Measurements from ENCODE around the gene CNDP1.
"Not testable (repeated sequence)": the region's sequence is repeated elsewhere in the genome, so short reads cannot be mapped to it uniquely, and the experiment has no call there.

CNDP1 gene

DNA sequence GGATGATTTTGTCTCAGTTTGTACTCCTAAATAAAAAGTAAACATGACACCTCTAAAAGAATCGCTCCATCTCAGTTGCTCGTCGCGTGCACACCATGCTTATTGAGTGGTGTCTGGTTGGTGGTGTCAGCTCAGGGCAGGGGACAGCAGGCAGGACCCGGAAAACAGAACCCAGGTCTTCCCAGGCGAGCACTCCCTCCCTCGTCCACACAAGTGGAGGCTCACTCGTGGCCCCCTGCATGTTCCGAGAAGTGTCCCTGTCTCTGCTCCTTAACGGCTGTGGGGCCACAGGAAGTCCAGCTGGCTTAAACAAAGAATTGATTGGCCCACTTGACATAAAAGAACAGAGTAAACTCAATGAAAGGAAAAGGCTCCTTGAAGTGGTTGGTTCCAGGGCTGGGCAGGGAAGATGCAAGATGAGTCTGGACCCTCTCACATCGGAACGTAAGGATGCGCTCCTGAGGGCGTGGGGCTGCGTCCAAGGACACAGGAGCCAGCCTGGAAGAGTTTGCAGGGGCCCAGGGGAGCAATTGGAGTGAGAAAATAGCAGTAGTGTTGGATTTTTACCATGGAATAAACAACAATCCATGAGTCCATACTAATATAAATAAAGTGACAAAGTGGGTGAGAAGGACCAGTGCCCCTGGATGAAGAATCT, 13.1 kb upstream of the CNDP1 start:
- no peak for DNase-seq (ENCODE audit: low spot score)

DNA sequence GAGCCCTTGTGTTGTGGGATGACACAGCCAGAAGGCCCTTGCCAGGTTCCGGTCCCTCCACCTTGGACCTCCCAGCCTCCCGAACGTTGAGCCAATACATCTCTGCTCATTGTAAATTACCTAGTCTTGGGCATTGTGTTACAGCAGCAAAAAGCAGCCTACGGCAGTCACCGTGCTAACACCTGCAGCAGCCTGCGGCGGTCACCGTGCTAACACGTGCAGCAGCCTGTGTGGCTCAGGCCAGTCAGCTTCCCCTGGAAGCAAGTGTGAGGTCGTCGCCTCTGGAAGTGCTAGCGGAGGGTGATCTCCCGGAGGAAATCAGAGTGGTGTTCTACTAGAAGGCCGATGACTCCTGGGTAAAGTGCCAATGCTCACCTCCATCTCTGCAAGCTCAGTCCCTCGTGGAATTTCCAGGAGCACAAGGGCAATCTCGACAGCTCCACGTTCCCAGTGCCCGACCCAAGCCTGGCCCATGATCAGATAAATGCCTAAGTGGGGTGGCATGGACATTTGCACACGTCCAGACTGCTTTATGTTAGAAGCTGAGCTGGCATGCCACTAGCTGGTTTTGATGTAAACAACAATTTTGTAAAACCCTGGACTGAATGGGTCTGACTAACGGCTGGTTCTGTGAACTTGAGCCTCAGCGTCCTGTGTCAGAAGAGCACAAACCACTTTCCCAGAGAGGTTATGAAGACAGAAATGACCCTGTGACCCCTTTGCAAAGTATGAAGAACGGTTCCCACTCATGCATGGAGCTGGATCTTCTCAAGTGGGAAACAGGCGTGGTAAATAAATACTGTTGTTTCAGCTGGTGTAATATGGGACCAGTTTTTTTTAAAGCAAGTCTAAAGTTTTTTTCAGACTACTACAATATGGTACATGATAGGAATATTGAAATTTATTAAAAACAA, 11.4 kb upstream of the CNDP1 start:
- no peak for DNase-seq (ENCODE audit: low spot score)

DNA sequence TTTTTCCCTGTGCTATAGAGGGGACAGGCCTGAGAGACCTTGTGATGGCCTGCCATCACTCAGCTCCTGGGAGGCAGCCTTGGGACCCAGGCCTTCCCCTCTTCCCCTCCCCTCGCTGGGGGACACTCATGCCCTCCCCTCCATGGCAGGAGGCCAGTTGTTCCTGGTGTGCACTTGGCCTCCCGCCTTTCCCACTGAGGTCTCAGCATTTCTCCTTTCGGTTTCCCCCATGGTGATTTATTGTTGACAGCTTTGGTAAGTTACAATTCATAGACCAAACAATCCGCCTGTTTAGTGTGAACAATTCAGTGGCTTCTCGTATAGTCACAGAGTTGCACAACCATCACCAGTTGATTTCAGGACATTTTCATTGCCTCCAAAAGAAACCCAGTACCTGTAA, 10.2 kb upstream of the CNDP1 start:
- DNase-seq (ENCODE audit: low spot score): no peak

DNA sequence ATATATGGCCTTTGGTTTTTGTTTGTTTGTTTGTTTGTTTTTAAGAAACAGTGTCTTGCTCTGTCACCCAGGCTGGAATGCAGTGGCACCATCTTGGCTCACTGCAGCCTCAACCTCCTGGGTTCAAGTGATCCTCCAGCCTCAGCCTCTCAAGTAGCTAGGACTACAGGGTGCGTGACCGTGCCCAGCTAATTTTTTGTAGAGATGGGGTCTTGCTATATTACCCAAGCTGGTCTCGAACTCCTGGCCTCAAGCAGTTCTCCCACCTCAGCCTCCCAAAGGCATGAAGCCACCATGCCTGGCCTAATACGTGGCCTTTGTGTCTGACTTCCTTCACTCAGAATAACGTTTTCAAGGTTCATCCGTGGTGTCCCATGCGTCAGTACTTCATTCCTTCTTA, 9.4 kb upstream of the CNDP1 start:
- DNase-seq (ENCODE audit: low spot score): not testable (repeated sequence)

DNA sequence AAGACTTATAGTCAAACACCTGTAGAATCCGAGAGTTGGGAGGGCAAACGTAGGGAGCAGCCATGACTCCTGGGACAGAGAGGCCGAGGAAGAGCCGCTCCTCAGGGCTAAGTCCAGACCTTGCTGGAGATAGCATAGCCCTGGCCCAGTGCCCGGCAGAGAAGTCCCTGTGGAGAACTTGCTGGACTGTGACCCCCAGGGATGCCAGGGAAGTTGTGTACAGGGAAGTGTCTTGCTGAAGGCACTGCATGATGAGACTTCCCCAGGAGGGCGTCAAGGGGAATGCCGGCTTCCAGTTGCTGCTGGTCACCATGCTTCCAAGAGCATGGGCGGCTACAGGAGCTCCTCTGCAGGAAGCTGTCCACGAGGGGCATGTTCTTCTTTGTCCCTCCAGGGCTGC, 8.6 kb upstream of the CNDP1 start:
- no peak for DNase-seq (ENCODE audit: low spot score)

DNA sequence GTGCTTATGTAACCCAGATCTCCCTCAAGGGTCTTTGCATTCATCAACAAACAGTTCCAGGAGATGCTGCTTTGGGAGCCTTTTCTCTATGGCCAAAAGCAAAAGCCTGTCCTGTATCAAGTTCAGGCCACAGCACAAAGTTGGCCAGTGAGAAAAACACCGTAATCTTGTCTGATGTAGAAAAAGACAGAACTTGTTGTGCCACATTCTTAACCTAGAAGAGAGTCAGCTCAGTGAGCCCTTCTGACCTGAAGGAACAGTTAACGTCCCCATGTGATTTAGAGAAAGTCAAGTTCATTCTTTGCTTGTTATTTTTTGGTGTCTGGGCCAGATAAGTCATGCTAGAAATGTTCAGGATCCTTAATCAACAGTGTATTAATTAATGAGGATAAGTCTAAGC, 7.8 kb upstream of the CNDP1 start:
- no peak for DNase-seq (ENCODE audit: low spot score)

DNA sequence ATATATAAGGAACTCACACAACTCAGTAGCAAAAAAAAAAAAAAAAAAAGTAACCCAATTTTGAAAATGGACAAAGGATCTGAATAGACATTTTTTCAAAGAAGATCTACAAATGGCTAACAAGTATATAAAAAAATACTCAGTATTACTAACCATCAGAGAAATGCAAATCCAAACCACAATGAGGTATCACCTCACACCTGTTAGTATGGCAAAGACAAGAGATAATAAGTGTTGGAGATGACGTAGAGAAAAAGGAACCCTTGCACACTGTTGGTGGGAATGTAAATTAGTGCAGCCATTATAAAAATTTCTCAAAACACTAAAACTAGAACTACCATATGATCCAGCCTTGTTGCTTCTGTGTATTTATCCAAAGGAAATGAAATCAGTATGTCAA, 5.8 kb upstream of the CNDP1 start:
- DNase-seq (ENCODE audit: low spot score): no peak

DNA sequence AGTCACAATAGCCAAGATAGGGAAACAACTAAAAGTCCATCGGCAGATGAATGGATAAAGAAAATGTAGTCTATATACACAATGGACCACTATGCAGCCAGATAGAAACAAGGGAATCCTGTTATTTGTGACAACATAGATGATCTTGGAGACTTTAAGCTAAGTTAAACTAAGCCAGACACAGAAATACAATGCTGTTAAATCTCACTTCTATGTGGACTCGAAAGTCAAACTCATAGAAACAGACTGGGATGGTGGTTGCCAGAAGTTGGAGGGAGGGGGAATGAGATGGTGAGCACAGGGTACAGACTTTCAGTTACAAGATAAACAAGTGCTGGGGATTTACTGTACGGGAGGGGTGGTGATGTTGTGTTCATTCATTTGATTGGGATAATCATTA, 5.4 kb upstream of the CNDP1 start:
- no peak for DNase-seq (ENCODE audit: low spot score)

DNA sequence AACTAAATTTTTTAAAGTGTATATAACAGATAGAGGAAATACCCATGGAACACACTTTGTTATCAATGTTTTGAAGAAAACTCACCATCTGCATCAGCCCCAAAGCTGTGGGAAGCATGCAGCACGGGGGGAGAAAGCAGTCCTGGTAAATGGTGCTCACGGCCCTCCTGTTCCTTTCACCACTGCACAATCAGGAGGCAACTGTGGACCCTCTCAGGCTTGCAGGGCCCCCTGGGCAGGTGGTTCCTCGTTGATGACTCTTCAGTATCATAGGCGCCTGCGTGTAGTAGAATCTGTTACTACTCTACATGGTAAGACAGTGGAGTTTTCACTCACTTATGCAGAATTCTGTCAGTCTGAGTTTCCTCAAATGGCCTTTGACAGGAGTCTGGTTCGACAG, 4.9 kb upstream of the CNDP1 start:
- no peak for DNase-seq (ENCODE audit: low spot score)

DNA sequence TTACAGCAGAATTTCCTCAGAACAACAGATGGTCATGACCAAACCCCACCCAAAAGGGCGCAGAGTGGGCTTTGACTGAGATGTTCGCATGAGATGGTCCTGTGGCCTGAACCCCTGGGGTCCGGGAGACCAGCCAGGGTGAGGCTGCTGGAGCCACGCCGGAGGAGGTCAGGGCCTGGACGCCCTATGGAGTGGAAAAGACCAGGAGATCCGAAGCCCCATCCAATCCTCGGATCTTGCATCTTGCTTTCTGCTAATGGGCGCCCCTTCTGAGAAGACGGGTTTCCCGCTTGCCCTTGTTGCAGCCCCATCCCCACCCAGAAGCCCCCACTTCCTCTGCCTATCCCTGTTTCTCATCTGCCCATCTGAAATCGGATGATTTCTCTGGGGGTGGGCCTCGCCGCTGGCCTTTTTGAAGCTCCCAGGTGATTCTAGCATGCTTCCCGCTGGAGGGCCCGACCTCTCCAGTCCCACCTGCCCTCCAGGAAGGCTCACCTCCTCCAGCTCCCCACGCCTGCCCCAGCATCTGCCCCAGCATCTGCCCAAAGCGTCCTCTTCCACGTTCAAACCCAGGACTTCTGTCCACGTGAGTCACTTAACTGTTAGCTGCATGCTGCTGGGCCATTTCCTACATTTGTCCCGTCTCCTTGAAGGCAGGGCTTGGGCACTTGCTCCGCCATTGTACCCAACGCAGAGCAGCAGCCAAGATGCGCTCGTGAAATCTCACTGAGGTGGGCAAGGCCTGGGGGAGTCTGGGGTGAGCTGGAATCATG, 4.3 kb upstream of the CNDP1 start:
- no peak for DNase-seq (ENCODE audit: low spot score)

DNA sequence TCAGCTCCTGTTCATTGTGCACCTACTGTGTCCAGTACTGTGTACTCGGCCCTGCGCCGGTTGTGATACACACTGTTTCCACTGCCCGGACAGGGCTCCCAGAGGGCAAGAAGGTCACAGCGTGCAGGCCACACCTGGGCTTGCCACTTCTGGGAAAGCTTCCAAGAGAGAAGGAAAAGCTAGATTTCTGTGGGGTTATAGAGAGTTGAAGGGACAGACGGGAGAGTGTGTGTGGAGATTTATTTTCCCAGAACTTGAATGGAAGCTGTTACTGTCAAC, 3.8 kb upstream of the CNDP1 start:
- no peak for DNase-seq (ENCODE audit: low spot score)

DNA sequence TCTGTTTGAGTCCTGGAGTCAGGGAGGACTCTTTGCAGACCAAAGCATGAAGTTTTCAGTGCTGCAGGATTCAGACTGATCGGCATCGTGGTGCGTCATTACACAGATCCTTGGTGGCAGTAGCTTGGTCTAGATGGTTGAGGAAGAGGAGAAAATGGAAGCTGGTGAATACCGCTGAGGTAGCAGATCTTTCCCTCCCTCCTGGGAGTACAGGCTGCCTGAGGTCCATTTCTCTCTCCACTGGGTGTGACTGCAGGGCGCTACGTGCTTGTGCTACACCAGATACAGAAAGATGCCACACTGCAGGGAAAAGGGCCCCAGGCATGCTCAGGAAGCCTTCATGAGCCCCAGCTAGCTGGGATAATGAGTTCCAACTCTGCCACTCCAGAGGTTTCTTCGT, 3.3 kb upstream of the CNDP1 start:
- no peak for DNase-seq (ENCODE audit: low spot score)

DNA sequence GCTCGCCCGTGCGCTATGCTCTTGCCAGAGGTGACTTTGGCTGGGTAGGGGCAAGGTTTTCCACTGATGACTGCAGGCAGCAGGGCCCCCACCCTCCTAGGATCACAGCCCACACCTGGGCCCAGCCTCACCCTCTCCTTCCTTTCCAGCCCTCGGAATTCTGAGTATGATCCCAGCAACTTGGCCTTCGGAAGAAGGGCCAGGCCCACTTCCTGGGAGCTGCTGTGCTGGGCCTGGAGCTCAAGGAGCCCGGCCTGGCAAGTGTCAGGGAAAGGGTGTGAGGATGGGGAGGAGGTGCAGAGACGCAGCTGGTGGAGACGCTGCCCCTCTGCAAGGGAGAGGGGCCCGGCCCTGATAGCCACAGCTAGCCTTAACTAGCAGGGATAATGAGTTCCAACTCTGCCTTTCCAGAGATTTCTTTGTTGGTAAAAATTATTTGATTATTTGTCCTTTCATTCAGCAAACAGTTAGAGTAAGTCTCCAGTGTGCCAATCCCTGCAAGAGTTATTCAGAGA, 1.7 kb upstream of the CNDP1 start:
- no peak for DNase-seq (ENCODE audit: low spot score)

DNA sequence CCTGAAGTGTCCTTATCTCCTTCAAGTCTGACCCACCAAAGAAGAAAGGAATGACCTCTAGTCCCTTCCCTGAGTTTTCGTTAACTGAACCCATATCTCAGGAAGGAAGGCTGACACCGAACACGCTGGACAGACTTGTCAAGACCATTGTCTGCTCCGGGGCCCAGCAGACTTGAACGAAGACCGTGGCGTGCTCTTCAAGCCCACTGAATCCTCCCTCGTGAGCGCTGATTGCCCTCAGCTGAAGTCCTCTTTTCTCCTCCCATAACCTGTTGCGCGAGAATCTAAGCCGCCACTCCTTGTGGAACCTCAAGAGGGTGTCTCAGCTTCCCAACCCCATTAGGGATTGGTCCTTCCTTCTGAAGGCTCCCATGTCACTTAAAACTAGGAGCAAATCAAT, 634 bp upstream of the CNDP1 start:
- DNase-seq (ENCODE audit: low spot score): no peak

DNA sequence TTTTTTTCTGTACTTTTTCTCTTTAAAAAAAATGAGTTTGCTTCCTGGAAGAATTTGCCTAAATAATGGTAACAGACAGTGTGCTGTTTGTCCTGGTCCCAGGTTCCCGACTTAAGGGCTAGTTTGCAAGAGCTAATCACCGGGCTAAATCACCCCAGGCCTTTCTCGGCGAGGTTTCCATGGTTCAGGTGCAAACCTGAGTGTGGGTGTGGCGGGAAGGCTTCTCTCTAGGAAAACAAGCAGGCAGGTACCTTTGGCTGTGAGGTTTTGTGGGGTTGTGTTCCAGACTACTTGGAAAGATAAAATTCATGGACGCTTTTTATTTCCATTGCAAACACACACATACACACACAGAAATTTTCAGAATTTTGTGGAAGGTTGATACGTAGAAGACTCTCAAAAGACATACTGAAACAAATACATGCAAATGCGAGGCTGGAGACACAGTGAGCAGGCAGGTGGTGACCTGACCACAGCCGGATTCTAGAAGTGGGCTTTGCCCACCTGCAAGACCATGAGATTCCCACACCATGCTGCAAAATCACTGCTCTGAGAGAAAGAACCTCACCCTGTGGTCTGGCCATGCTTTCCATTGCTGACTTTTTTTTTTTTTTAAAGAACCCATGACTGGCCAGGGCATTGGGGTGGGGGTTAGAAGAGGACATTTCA, 815 bp downstream of the CNDP1 start:
- DNase-seq (ENCODE audit: low spot score): no peak

DNA sequence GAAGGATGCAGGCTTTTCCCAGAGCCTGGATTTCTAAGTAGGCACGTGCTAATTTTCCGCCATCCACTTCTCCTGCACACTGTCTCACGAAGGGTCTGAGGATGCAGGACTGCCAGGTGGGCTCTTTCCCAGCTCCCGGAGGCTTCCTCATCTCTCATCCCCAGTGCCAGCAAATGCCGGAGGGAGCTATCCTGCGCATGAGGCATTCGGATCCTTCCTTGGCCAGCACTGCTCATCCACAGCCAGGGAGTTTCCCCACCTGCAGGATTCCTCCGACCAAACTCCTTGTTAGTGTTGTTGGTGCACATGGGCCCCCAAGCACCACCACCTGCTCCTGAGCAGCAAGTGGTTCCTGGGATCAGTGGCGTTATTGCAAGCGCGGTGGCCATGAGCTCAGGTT, 5.0 kb downstream of the CNDP1 start:
- DNase-seq (ENCODE audit: low spot score): no peak

DNA sequence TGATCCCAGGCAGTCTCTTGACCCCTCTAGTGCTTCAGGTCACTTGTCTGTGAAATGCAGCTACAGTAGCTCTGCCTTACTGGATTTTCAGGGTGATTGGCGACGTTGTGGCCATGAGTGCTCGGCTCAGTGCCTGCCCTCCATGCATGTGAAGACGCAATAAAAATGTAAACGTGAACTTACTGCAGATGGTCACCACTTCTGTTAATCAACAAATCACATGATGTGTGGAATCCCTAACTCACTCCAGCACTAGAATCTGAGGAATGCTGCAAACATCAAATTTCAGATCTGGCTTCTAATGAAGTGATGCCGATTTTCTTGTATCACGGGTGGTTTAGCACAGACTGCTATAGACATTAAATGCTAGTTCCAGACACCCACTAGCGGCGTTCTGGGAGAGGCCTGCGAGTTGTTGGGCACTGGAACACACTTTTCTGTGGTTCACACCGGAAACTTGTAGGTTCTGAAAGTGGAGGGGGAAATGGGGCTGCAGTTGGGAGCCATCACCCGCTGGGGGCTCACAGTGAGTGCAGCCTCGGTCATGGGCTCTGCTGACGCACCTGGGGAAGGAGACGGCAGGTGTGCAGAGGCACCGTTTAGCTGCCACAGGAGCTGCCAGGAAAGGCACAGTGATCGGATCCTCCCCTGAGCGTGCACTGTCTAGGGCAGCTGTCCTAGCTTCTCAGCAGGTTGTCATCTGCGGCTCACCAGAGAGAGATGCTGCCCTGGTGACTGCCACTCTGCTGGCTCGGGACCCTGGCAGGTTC, 6.5 kb downstream of the CNDP1 start:
- DNase-seq (ENCODE audit: low spot score): no peak

DNA sequence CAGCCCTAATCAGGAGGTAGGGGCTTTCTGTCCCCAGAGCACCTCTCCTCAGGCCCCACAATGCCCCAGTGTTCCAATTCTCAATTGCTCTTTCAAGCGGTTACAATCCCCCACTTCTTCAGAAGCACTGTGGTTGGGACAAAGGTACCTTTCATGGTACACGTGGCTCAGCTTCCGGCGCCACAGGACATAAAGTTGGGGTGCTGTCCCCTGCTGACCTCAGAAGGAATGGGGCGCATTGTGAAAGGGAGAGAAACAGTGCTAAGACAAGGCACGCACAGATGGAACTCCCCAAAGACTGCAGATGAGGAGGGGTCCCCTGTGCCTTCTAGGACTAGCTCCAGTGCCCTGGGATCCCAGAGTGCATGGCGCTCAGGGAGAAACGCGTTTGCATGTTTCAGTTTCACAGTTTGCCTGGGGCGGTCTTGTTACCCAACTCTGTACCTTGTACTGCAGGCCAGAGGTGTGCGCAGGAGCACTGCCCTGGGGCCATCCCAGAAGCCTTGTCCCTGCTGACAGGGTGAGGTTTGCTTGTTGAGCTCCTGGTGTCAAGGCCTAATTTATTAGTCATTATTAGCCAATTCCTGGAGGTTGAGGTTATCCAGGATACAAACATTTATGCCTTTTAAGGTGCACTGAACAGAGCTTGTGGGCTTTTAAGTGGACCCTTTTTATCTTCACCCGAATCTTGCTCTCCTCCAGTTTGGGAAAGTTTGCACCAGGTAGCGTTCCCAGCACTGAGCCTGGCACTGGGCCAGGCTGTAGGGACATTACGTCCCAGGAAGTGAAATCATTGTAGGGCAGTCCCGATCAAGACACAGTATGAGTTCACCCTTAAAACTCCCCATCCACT, 7.6 kb downstream of the CNDP1 start:
- DNase-seq (ENCODE audit: low spot score): no peak

DNA sequence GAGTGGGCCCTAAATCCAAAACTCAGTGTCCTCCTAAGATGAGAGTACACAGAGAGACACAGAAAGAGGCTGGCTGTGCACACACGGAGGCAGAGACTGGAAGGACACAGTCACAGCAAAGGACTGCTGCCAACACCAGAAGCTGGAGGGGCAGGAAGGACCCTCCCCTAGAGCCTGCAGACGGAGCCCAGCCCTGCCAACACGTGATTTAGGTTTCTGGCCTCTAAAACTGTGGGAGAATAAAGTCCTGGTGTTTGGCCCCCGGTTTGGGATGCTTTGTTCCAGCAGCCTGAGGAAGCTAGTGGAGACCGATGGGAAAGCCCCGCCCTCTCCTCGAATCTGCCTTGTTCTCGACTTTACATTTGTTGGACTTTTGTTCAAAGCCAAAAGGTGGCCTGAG, 10.6 kb downstream of the CNDP1 start:
- DNase-seq (ENCODE audit: low spot score): no peak

DNA sequence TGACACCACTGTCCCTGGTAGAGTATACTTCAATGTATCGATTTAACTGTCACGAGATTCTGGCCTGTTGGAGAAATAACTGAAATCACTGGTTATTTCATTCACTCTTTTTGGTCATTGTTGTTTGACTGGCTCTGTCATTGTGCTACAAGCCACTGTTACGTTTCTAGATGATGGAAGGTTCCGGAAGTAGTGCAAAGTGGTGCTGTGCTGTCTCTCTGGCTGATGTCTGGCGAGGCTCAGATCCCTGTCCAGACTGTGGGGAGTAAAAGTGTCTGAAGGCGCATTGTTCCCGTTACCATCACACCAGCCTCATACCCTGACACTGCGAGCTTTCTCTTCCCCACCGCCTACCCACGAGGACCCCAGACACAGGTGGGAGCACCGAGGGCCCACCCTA, 11.7 kb downstream of the CNDP1 start:
- no peak for DNase-seq (ENCODE audit: low spot score)

Measured in hepatic stellate cell (primary cell).